NCI-H1105 (cell line): ENCODE measurements around the gene DOCK2.

ENCODE experiments used
- DNase-seq: peaks from one replicate; lab custom pipeline; 2025; lab: John Stamatoyannopoulos, UW

The DOCK2 gene

GRCh38 chr5:170132269-170132975, 495.3 kb downstream of the DOCK2 start:
- no peak for DNase-seq
